HepG2 (cell line): ENCODE results near the gene PDE6C. TPM values are rescaled to one million over a fixed set of nuclear protein-coding genes. Genes with fewer than 3 reads are reported as not detected.
A peak's percentile ranks its signal among the peaks of the same experiment; 100 is the strongest.

Experiments
- CREB1 ChIP-seq, 2 experiments: fragments of 450-650 bp in 1 of 2; IDR thresholded peaks; 2 replicates each; pipeline ENCODE4 v1.6.1; 2016 to 2017; ENCODE audit warnings: control low read depth in 1 of 2, mild to moderate bottlenecking in 1 of 2, missing compliant biosample characterization in 1 of 2, missing genetic modification characterization in 1 of 2
- DPF2 ChIP-seq: sonication (generic); formaldehyde crosslinking; IDR thresholded peaks from 2 replicates; pipeline ENCODE4 v1.4.0; 2020; ENCODE audit warnings: mild to moderate bottlenecking, low read depth, missing genetic modification reagents, borderline replicate concordance
- ELF3 ChIP-seq: IDR thresholded peaks from 2 replicates; pipeline ENCODE4 v1.6.1; 2016; ENCODE audit warnings: missing genetic modification reagents, missing compliant biosample characterization
- EP300 ChIP-seq, 3 experiments: sonication (generic) in 1 of 3; formaldehyde crosslinking in 1 of 3; IDR thresholded peaks; 2 replicates each; pipeline versions ENCODE4 v1.5.1 to v1.6.1; 2011 to 2020; ENCODE audit warnings: low read depth in 2 of 3, low read length in 2 of 3, borderline replicate concordance in 1 of 3, improper control_type of control experiment in 1 of 3, mild to moderate bottlenecking in 1 of 3, missing genetic modification reagents in 1 of 3, moderate library complexity in 1 of 3
- FOXK1 ChIP-seq: sonication (generic); formaldehyde crosslinking; IDR thresholded peaks from 2 replicates; pipeline ENCODE4 v1.4.0; 2020; ENCODE audit warnings: low read depth, missing genetic modification reagents, borderline replicate concordance
- HDAC2 ChIP-seq: sonication (generic); formaldehyde crosslinking; IDR thresholded peaks from 2 replicates; pipeline ENCODE4 v1.4.0; 2020; ENCODE audit warnings: missing genetic modification reagents
- HNF4A ChIP-seq: sonication (generic); formaldehyde crosslinking; IDR thresholded peaks from 2 replicates; pipeline ENCODE4 v1.4.0; 2020; ENCODE audit warnings: missing genetic modification reagents
- HNF4G ChIP-seq, 2 experiments: sonication (generic) in 1 of 2; formaldehyde crosslinking in 1 of 2; IDR thresholded peaks; 2 replicates each; pipeline versions ENCODE4 v1.4.0 to v1.6.1; 2011 to 2020; ENCODE audit warnings: borderline replicate concordance in 2 of 2, low read depth in 2 of 2, mild to moderate bottlenecking in 2 of 2, low read length in 1 of 2, missing genetic modification reagents in 1 of 2, moderate library complexity in 1 of 2
- MED1 ChIP-seq: sonication (generic); formaldehyde crosslinking; IDR thresholded peaks from 2 replicates; pipeline ENCODE4 v1.4.0; 2020; ENCODE audit warnings: missing genetic modification reagents
- NCOR1 ChIP-seq: fragments of 200-600 bp; sonication (generic); IDR thresholded peaks from 2 replicates; pipeline ENCODE4 v1.7.0; 2017; ENCODE audit warnings: antibody characterized with exemption, low read length, borderline replicate concordance
- SMYD3 ChIP-seq: sonication (generic); formaldehyde crosslinking; IDR thresholded peaks from 2 replicates; pipeline ENCODE4 v1.8.1; 2023; ENCODE audit warnings: mild to moderate bottlenecking, missing genetic modification reagents
- ZFP36 ChIP-seq: fragments of 150-350 bp; IDR thresholded peaks from 2 replicates; pipeline ENCODE4 v1.6.1; 2018; ENCODE audit warnings: borderline replicate concordance, low read length, low read depth; ENCODE audit not compliant: partially characterized antibody
- ZKSCAN5 ChIP-seq: sonication (generic); formaldehyde crosslinking; IDR thresholded peaks from 2 replicates; pipeline ENCODE4 v1.5.1; 2020; ENCODE audit warnings: mild to moderate bottlenecking, missing genetic modification reagents
- ZNF660 ChIP-seq: sonication (generic); formaldehyde crosslinking; IDR thresholded peaks from 2 replicates; pipeline ENCODE4 v1.5.1; 2020; ENCODE audit warnings: mild to moderate bottlenecking, low read depth, missing genetic modification reagents, borderline replicate concordance
- polyA plus RNA-seq, 8 experiments: library from polyadenylated mRNA; depleted of rRNA in 3 of 8; stranded (reverse) in 7 of 8; unstranded in 1 of 8; fragments of >200 nt; fragmentation: Illumina TruSeq in 4 of 8; extraction: Trizol in 4 of 8; gene quantifications; 2 replicates each; pipeline versions ENCODE4 v1.2.1 to v1.2.3, GENCODE V29; 2011 to 2016; ENCODE audit warnings: low read depth in 4 of 8, missing spikeins in 1 of 8, mixed read lengths in 1 of 8; ENCODE audit not compliant: insufficient read depth in 1 of 8
- total RNA-seq, 5 experiments: library from RNA; depleted of rRNA; stranded (reverse); fragments of >200 nt; fragmentation: Illumina TruSeq; extraction: Trizol; gene quantifications; 2 replicates each; pipeline ENCODE4 v1.2.3, GENCODE V29; 2016; ENCODE audit warnings: low read depth in 1 of 5
- TF ChIP-seq, protein P1 (sequence below): sonication (generic); formaldehyde crosslinking; IDR thresholded peaks from 2 replicates; pipeline ENCODE4 v1.5.1; 2020; ENCODE audit warnings: mild to moderate bottlenecking, missing genetic modification reagents, borderline replicate concordance

PDE6C gene
- total and polyA plus RNA-seq, 2 of the 13 experiments (the other 11 are each of a cell fraction or from before 2014, with no cell fraction given): 0.64 TPM; not detected in 1

- TF ChIP-seq DPF2 (CRISPR knock-in tag): peak; percentile 69; the same call in 1 of the 2 replicates
- peak; percentile 91 for TF ChIP-seq HNF4G (IDR thresholded peaks at IDR 0.05; ENCODE audit: borderline replicate concordance, low read depth, low read length)
- TF ChIP-seq HNF4G (CRISPR knock-in tag; IDR thresholded peaks at IDR 0.05; ENCODE audit: borderline replicate concordance, low read depth): 0 out of 2 replicates have a peak, but pooled peaks have one; percentile 37
- TF ChIP-seq, protein P1, sequence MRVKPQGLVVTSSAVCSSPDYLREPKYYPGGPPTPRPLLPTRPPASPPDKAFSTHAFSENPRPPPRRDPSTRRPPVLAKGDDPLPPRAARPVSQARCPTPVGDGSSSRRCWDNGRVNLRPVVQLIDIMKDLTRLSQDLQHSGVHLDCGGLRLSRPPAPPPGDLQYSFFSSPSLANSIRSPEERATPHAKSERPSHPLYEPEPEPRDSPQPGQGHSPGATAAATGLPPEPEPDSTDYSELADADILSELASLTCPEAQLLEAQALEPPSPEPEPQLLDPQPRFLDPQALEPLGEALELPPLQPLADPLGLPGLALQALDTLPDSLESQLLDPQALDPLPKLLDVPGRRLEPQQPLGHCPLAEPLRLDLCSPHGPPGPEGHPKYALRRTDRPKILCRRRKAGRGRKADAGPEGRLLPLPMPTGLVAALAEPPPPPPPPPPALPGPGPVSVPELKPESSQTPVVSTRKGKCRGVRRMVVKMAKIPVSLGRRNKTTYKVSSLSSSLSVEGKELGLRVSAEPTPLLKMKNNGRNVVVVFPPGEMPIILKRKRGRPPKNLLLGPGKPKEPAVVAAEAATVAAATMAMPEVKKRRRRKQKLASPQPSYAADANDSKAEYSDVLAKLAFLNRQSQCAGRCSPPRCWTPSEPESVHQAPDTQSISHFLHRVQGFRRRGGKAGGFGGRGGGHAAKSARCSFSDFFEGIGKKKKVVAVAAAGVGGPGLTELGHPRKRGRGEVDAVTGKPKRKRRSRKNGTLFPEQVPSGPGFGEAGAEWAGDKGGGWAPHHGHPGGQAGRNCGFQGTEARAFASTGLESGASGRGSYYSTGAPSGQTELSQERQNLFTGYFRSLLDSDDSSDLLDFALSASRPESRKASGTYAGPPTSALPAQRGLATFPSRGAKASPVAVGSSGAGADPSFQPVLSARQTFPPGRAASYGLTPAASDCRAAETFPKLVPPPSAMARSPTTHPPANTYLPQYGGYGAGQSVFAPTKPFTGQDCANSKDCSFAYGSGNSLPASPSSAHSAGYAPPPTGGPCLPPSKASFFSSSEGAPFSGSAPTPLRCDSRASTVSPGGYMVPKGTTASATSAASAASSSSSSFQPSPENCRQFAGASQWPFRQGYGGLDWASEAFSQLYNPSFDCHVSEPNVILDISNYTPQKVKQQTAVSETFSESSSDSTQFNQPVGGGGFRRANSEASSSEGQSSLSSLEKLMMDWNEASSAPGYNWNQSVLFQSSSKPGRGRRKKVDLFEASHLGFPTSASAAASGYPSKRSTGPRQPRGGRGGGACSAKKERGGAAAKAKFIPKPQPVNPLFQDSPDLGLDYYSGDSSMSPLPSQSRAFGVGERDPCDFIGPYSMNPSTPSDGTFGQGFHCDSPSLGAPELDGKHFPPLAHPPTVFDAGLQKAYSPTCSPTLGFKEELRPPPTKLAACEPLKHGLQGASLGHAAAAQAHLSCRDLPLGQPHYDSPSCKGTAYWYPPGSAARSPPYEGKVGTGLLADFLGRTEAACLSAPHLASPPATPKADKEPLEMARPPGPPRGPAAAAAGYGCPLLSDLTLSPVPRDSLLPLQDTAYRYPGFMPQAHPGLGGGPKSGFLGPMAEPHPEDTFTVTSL: peak; percentile 90; the same call in 1 of the 2 replicates
- peak; percentile 95 for TF ChIP-seq HNF4A (CRISPR knock-in tag)
- TF ChIP-seq SMYD3 (CRISPR knock-in tag): no peak
- TF ChIP-seq ZNF660 (CRISPR knock-in tag): no peak
- TF ChIP-seq ELF3 (CRISPR knock-in tag): 0 out of 2 replicates have a peak, but pooled peaks have one; percentile 16
- TF ChIP-seq CREB1 (IDR thresholded peaks at IDR 0.05): no peak
- TF ChIP-seq CREB1 (CRISPR knock-in tag; IDR thresholded peaks at IDR 0.05): peak; percentile 39; the same call in 1 of the 2 replicates
- peak; percentile 96 for TF ChIP-seq NCOR1
- peak in 1 of 2 experiments; percentile 80; a peak in 2 of 4 replicates for TF ChIP-seq EP300 (IDR thresholded peaks at IDR 0.05; ENCODE audit: low read depth in 2 of 2, low read length in 2 of 2)
- TF ChIP-seq EP300 (CRISPR knock-in tag; IDR thresholded peaks at IDR 0.05; ENCODE audit: borderline replicate concordance): no peak
- no peak for TF ChIP-seq ZFP36
- peak; percentile 34; the same call in 1 of the 2 replicates for TF ChIP-seq FOXK1 (CRISPR knock-in tag)
- TF ChIP-seq HDAC2 (CRISPR knock-in tag): peak; percentile 51; the same call in 1 of the 2 replicates
- TF ChIP-seq MED1: peak; percentile 55
- no peak for TF ChIP-seq ZKSCAN5
Measured at GRCh38 chr10:93672022-93672678, 59.8 kb downstream of the PDE6C start (continued).
